Ovary (tissue), 9 donors: Measurements from ENCODE around the gene SLC47A2. TPM values are rescaled to one million over a fixed set of nuclear protein-coding genes. Genes with fewer than 3 reads are reported as not detected.

Experiments
- DNase-seq, 5 donors: peaks; one replicate each; pipeline ENCODE4 v3.0.0-alpha.2; 2019 to 2020
- H3K27ac ChIP-seq, 2 donors: fragments of 200-600 bp; one replicate each; pipeline versions ENCODE4 v1.5.1 to v1.8.0; 2019 to 2022
- H3K27me3 ChIP-seq: fragments of 200-600 bp; one replicate; pipeline ENCODE4 v1.8.0; 2022
- H3K36me3 ChIP-seq: fragments of 200-600 bp; sonication (generic); one replicate; pipeline ENCODE4 v1.5.1; 2019
- H3K4me1 ChIP-seq: one replicate; pipeline ENCODE4 v1.8.1; 2013; ENCODE audit warnings: mild to moderate bottlenecking, moderate library complexity; ENCODE audit not compliant: insufficient read depth
- H3K4me3 ChIP-seq: fragments of 200-600 bp; sonication (generic); one replicate; pipeline ENCODE4 v1.5.1; 2017
- H3K9me3 ChIP-seq, 2 donors: fragments of 200-600 bp in 1 of 2; sonication (generic) in 1 of 2; one replicate each; pipeline versions ENCODE4 v1.5.1 to v1.8.1; 2013 to 2019; ENCODE audit warnings: mild to moderate bottlenecking in 1 of 2, moderate library complexity in 1 of 2
- EP300 ChIP-seq: sonication (generic); formaldehyde crosslinking; IDR thresholded peaks from one replicate; pipeline ENCODE4 v1.6.1; 2017; ENCODE audit warnings: antibody characterized with exemption
- POLR2A ChIP-seq: fragments of 450-650 bp; IDR thresholded peaks from one replicate; pipeline ENCODE4 v1.6.1; 2017; ENCODE audit warnings: antibody characterized with exemption, mild to moderate bottlenecking, moderate library complexity
- WGBS, 3 donors: extraction: QIAGEN DNeasy Blood & Tissue Kit in 1 of 3; methylation state at CpG; one replicate each; pipeline versions ENCODE4 v1.1.5 to v1.1.7; 2013 to 2017; 5-methylcytosine and 5-hydroxymethylcytosine counted together
- intact Hi-C, 4 donors: fragments of 100-400 bp; cut with DNase I; formaldehyde crosslinking; loops; one replicate each; pipeline versions ENCODE4 v1.11.0 to v1.15.1; 2022 to 2023
- polyA plus RNA-seq, 2 donors: library from polyadenylated mRNA; stranded (reverse); fragments of 200-250 nt in 1 of 2; fragments of 350-450 nt in 1 of 2; fragmentation: Illumina TruSeq in 1 of 2; extraction: RNeasy Lipid Tissue Mini Kit (QIAGEN cat#74804) in 1 of 2; gene quantifications; one replicate each; pipeline ENCODE4 v1.2.3, GENCODE V29; 2013 to 2014
- total RNA-seq, 7 donors: library from RNA; depleted of rRNA in 2 of 7; stranded (reverse); fragments of >200 nt in 2 of 7; fragmentation: NEBNext Ultra II Directional in 3 of 7; extraction: Animal tissue kit (Norgen Biotek cat#: 25700) in 3 of 7; gene quantifications; one replicate each; pipeline versions ENCODE4 v1.1.0 to v1.2.4, GENCODE V29; 2016 to 2023
- TF ChIP-seq, protein P1 (sequence below), 3 donors: fragments of 450-650 bp in 2 of 3; fragments of 200-600 bp in 1 of 3; IDR thresholded peaks; one replicate each; pipeline versions ENCODE4 v1.5.1 to v1.8.0; 2016 to 2022; ENCODE audit warnings: antibody characterized with exemption in 3 of 3, mild to moderate bottlenecking in 1 of 3
- donor health status: DM: no; HTN: no; CAD: no; lungs with moderate emphysema.
- donor health status: DM: no; HTN: no; CAD: no.
- donor health status: Bipolar disorder and iron deficiency.
- donor health status: DM: yes; HTN: yes; CAD: no.
- donor health status: DM: no; HTN: no; CAD: no.
- donor health status: DM: yes; HTN: yes; CAD: no.

The SLC47A2 gene
- total and polyA plus RNA-seq, 9 donors, result 0.87 to 29.4 (median 1.00) TPM; not detected in 6

- TF ChIP-seq EP300 (no peak), POLR2A (no peak)
- TF ChIP-seq, protein P1, sequence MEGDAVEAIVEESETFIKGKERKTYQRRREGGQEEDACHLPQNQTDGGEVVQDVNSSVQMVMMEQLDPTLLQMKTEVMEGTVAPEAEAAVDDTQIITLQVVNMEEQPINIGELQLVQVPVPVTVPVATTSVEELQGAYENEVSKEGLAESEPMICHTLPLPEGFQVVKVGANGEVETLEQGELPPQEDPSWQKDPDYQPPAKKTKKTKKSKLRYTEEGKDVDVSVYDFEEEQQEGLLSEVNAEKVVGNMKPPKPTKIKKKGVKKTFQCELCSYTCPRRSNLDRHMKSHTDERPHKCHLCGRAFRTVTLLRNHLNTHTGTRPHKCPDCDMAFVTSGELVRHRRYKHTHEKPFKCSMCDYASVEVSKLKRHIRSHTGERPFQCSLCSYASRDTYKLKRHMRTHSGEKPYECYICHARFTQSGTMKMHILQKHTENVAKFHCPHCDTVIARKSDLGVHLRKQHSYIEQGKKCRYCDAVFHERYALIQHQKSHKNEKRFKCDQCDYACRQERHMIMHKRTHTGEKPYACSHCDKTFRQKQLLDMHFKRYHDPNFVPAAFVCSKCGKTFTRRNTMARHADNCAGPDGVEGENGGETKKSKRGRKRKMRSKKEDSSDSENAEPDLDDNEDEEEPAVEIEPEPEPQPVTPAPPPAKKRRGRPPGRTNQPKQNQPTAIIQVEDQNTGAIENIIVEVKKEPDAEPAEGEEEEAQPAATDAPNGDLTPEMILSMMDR (IDR thresholded peaks at IDR 0.05), result no peak
These were observed 10.3 kb downstream of the SLC47A2 start for GRCh38 chr17:19705771-19706770.

DNA sequence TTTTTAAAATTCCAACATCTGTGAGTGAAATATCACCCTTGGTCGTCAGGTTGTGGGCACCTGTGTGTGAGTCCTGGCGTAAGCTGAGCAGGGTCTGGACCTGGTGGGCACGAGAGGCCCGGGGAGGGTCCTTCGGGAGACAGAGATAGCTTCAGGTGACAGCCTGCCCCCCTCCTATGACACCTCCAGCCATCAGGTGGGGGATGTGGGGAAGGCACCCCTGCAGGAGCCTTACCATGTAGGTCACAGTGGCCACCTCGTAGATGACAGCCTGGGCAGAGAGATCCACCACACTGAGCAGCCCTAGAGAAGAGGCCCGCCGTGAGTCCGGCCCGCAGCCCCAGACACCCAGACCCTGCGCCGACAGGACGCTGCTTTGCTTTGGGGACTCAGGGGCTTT is 11.2 kb downstream of the SLC47A2 start:
- 89 to 94% (median 89%) methylated on average over 13 of the region's 13 CpGs for WGBS, 3 donors
- intact Hi-C loops, result no loop called here
- H3K9me3 ChIP-seq, result no peaks in the 10 kb centered on the region
- TF ChIP-seq, protein P1 (IDR thresholded peaks at IDR 0.05), result no peak
- TF ChIP-seq EP300 (no peak), POLR2A (no peak)
- no peak overlapping the region for H3K4me3 ChIP-seq
- no peak for DNase-seq
- H3K36me3 ChIP-seq, result no peaks in the 10 kb centered on the region
- H3K4me1 ChIP-seq, result peaks cover 1% of the 10 kb centered on the region
- H3K27me3 ChIP-seq, result no peaks in the 10 kb centered on the region
- H3K27ac ChIP-seq, result no peak overlapping the region

More at GRCh38 chr17:19705771-19706770, 10.3 kb downstream of the SLC47A2 start:
- no peak overlapping the region for H3K27ac ChIP-seq
- no peaks in the 10 kb centered on the region for H3K27me3 ChIP-seq
- no peaks in the 10 kb centered on the region for H3K9me3 ChIP-seq
- intact Hi-C loops, result no loop called here
- H3K4me3 ChIP-seq, result no peak overlapping the region
- no peaks in the 10 kb centered on the region for H3K36me3 ChIP-seq
- WGBS, 3 donors, result 79 to 88% (median 80%) methylated on average over 22 of the region's 22 CpGs
- H3K4me1 ChIP-seq, result peaks cover 1% of the 10 kb centered on the region
- no peak for DNase-seq

DNA sequence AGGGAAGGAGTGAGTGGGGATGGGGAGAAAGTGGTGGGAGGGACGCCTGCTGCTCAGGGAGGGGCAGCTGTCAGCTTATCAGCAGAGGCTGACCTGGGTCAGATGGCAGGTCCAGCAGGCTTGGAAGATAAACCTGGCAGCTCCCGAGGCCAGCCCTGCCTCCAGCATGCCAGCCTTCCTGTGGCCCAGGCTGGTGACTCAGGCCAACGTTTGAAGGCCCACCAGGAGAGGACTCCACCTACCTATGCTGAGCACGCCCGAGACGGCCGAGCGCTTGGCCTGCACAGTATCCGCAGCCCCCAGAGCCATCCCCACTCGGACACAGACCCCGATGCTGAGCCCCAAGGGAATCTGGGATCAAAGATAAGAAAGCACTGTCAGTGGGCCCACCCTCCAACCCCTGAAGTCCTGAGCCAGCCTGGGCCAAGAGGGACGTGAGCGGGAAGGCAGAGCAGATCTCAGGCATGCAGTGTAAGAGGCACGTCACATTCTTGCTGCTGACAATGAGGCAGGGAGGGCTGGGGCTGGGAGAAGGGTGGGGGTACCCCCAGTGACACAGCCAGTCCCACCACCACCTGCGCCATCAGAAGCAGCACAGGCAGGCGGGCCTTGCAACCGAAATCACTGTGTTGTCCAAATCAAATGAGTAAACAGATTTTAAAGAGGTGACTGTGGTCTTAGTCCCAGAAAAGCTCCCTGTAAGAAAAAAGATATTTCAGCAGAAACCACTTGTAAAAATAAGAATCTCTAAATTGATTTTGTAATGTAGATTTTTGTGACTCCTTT is 12.4 kb downstream of the SLC47A2 start:
- H3K27me3 ChIP-seq, result no peaks in the 10 kb centered on the region
- WGBS, 3 donors, result 76 to 81% (median 79%) methylated on average over 14 to 17 of the region's 17 CpGs
- intact Hi-C loops, result no loop called here
- H3K36me3 ChIP-seq, result no peaks in the 10 kb centered on the region
- DNase-seq, result no peak
- no peaks in the 10 kb centered on the region for H3K9me3 ChIP-seq
- H3K4me3 ChIP-seq, result no peak overlapping the region
- TF ChIP-seq EP300, result no peak
- TF ChIP-seq, protein P1 (IDR thresholded peaks at IDR 0.05), result no peak
- no peak for TF ChIP-seq POLR2A
- H3K4me1 ChIP-seq, result peaks cover 1% of the 10 kb centered on the region
- H3K27ac ChIP-seq, result no peak overlapping the region

DNA sequence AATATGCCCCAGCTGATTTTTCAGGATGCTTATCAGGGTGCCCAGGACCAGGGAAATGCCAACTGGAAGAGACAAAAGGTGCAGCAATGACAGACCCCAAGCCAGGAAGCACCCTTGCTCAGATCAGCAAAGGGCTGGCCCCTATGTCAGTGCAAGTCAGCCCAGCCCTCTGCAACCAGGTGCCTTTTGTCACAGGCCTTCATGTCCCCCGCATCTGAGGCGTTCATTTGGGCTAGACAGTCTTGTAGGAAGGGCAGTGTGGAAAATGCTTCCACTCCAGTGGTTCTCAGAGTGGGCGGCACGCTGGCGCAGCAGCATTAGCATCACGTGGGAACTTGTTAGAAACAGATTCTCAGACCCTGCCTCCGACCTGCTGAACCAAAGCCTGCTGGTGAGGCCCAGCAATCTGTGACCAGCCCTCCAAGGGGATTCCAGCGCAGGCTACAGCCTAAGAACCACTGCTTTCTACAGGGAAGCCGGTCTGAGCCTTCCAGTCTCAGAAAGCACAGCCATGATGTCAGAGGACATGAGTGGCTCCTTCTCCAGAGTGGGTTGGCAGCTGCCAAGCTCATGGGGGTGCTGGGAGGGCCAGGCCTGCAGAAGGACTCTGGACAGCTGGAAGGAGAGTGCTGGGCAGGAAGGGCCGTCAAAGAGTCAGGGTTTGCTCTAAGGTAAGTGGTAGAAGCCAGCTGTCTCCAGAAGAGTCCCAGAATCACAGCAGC is 13.1 kb downstream of the SLC47A2 start:
- Histone ChIP-seq H3K27ac (no peak overlapping the region), H3K4me3 (no peak overlapping the region), H3K4me1 (peaks cover 1% of the 10 kb centered on the region), H3K27me3 (no peaks in the 10 kb centered on the region), H3K36me3 (no peaks in the 10 kb centered on the region), H3K9me3 (no peaks in the 10 kb centered on the region)
- intact Hi-C loops, result no loop called here
- 64 to 72% (median 71%) methylated on average over 10 of the region's 10 CpGs for WGBS, 3 donors
- DNase-seq, result no peak
- no peak for TF ChIP-seq POLR2A
- TF ChIP-seq EP300, result no peak
- TF ChIP-seq, protein P1 (IDR thresholded peaks at IDR 0.05), result no peak
